ENCODE results near the gene FREM1.

FREM1 gene

DNA sequence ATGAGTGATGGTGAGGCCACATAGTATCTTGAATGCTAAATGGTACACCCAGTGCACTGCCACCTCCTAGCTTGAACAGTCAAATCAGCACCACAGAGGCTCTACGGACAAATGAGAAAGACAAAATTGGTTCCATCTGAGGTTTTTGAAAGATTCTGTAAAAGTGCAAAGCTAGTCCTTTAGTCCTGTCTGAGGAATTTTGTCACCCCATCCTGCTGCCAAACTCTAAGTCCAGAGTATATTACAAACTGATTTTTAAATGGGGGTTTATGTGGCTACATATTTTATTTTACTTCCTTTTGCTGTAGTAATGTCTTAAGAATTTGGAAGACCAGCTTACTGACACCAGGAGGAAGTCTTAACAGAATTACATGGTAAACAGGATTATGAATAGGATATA is 7.7 kb downstream of the FREM1 start:
- H3K9me3 Mint-ChIP-seq: no peaks in the 10 kb centered on the region
- H3K4me3 Mint-ChIP-seq: no peak overlapping the region
- no peaks in the 10 kb centered on the region for H3K36me3 Mint-ChIP-seq
- no peaks in the 10 kb centered on the region for H3K4me1 Mint-ChIP-seq
- no peak overlapping the region for H3K27ac Mint-ChIP-seq
- H3K27me3 Mint-ChIP-seq: peaks cover 2% of the 10 kb centered on the region

DNA sequence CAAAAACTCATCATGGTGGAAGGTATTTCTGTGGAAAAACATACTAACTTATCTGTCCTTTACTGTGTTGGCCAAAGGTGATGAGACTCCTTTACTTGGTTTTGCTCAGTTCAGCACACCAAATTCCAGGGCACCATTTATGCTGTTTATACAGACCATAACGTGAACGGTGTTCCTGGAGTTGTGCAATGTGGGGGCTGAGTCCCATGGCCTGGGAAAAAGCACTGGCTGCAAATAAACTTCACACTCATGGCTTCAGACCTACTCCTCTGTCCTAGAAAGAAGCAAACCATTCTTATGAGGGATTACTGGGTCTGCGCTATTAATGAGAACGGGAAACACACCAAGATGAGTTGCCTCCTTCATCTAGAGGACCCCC is 10.4 kb downstream of the FREM1 start:
- no peaks in the 10 kb centered on the region for H3K4me1 Mint-ChIP-seq
- peaks cover 2% of the 10 kb centered on the region for H3K27me3 Mint-ChIP-seq
- H3K9me3 Mint-ChIP-seq: no peaks in the 10 kb centered on the region
- H3K36me3 Mint-ChIP-seq: no peaks in the 10 kb centered on the region
- H3K4me3 Mint-ChIP-seq: no peak overlapping the region
- H3K27ac Mint-ChIP-seq: no peak overlapping the region

DNA sequence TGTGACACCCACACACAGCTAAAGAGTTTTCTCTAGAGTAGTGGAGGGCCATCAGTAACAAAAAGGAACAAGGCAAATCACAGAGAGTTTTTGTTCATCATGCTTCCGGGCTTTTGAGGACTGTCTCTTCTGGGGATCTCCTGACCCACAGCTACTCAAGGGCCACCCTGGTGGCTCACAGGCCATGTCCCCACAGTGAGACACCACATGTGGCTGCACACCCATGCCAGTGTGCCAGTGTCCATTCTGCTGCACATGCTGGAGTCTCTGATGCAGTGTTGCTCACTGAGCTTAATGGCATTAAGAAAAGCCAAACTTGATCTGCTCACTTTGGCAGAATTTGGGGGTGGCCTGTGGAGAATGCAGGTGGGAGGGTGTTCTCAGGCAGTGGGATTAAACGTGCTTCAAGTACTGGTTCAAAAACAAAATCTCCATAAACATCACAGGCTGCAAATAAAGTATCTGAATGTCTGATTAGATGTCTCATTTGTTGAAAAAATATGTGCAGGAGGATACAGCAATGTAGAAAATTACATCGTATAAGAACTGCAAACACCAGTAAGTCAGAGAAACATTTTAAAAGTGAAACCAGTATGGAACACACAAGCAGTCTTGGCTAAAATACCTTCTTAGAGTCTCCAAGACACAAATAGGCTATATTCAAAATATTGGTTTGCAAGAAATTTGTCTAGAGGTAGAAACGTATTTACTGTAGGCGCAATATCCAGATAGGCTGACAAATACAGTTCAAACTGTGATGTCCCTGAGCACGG is 11.0 kb downstream of the FREM1 start:
- Mint-ChIP-seq H3K9me3 (no peaks in the 10 kb centered on the region), H3K27ac (no peak overlapping the region), H3K4me3 (no peak overlapping the region), H3K4me1 (no peaks in the 10 kb centered on the region), H3K36me3 (no peaks in the 10 kb centered on the region), H3K27me3 (peaks cover 2% of the 10 kb centered on the region)

DNA sequence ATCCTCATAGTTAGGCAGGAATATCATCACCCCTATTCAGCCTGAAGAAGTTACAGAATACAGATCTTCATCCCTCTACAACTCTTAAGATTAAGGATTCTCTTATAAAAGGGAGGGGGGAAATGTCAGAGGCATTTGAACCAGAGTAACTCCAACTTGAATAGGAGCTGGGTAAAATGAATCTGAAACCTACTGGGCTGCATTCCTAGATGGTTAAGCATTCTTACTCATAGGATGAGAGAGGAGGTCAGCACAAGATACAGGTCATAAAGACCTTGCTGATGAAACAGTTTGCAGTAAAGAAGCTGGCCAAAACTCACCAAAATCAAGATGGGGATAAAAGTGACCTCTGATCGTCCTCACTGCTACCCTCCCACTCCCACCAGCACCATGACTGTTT is 14.4 kb downstream of the FREM1 start:
- H3K4me1 Mint-ChIP-seq: no peaks in the 10 kb centered on the region
- H3K27me3 Mint-ChIP-seq: peaks cover 2% of the 10 kb centered on the region
- no peak overlapping the region for H3K4me3 Mint-ChIP-seq
- no peak overlapping the region for H3K27ac Mint-ChIP-seq
- H3K9me3 Mint-ChIP-seq: no peaks in the 10 kb centered on the region
- H3K36me3 Mint-ChIP-seq: no peaks in the 10 kb centered on the region

DNA sequence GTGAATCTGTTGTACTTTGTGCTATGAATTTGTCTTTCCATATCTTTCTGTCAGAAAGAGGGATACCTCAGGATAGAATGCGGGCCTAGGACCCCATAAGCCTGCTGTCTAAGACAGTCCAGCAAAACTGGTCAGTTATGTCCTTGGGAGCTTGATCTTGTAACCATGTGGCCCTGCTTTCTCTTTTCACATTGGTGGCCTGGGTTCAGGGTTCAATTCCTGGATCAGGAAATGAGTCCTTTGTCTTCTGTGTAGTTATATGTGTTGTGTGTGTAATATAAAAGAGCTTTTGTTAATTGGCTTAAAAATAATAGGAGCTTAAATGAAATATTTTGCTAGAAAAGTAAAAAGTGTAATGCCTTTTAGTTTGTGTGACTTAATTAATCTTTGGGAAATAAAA is 16.9 kb downstream of the FREM1 start:
- Mint-ChIP-seq H3K4me1 (no peaks in the 10 kb centered on the region), H3K27me3 (no peaks in the 10 kb centered on the region), H3K9me3 (no peaks in the 10 kb centered on the region), H3K4me3 (no peak overlapping the region), H3K27ac (no peak overlapping the region), H3K36me3 (no peaks in the 10 kb centered on the region)

DNA sequence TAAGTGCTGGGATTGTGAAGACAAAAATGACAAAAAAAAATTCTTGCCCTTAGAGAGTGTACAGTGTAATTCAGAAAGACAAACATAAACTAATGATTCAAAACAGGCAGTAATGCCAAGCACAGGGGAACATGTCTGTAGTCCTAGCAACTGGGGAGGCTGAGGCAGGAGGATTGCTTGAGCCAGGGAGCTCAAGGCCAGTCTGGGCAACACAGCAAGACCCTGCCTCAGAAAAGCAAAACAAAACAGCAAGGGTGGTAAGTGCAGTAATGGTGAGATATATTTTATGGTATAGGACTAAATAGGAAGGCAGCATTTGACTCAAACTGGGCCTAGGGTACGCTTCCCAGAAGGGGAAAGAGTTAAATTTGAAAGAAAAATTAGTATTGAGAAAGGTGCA is 18.9 kb downstream of the FREM1 start:
- Mint-ChIP-seq H3K4me1 (no peaks in the 10 kb centered on the region), H3K4me3 (no peak overlapping the region), H3K9me3 (no peaks in the 10 kb centered on the region), H3K36me3 (no peaks in the 10 kb centered on the region), H3K27ac (no peak overlapping the region), H3K27me3 (no peaks in the 10 kb centered on the region)

DNA sequence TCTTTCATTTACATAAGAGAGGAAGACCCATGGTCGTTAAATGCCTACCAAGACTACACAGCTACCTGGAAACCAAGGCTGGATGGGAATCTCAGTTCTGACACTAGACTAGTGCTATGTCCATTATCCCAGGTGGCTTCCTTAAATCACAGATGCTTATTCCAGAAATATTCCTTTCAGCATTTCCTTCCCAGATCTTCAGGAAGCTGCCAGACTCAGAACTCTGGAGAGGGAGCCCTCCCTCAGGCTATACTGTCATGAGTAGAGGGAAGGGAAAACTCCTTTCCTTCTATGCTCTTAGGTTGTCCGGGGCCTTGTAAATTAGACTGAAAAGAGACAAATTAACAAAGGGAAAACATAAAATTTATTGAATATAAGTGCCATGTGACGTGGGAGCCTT is 20.8 kb downstream of the FREM1 start:
- H3K27ac Mint-ChIP-seq: no peak overlapping the region

DNA sequence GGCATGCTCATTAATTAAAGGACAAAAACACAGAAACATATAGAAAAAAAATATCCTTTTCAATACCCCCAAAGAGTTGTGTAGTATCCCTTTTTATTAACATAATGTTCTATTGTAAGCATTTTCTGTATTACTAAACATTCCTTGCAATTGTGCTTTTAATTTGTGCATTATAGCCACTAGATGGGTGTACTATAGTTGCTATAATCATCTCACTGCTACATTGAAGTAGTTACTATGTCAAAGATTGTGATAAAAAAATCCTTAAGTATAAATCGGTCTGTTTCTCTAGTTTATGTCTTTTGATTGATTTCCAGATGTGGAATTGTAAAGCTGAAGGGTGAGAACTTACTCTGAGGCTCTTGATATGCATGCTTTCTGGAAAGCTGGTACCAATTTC is 21.4 kb downstream of the FREM1 start:
- H3K27ac Mint-ChIP-seq: no peak overlapping the region
- H3K4me3 Mint-ChIP-seq: no peak overlapping the region
- no peaks in the 10 kb centered on the region for H3K36me3 Mint-ChIP-seq
- H3K9me3 Mint-ChIP-seq: no peaks in the 10 kb centered on the region
- no peaks in the 10 kb centered on the region for H3K4me1 Mint-ChIP-seq
- no peaks in the 10 kb centered on the region for H3K27me3 Mint-ChIP-seq

More for the DNA sequence above, 20.8 kb downstream of the FREM1 start:
- H3K9me3 Mint-ChIP-seq: no peaks in the 10 kb centered on the region
- no peak overlapping the region for H3K4me3 Mint-ChIP-seq
- no peaks in the 10 kb centered on the region for H3K36me3 Mint-ChIP-seq
- no peaks in the 10 kb centered on the region for H3K27me3 Mint-ChIP-seq
- no peaks in the 10 kb centered on the region for H3K4me1 Mint-ChIP-seq

DNA sequence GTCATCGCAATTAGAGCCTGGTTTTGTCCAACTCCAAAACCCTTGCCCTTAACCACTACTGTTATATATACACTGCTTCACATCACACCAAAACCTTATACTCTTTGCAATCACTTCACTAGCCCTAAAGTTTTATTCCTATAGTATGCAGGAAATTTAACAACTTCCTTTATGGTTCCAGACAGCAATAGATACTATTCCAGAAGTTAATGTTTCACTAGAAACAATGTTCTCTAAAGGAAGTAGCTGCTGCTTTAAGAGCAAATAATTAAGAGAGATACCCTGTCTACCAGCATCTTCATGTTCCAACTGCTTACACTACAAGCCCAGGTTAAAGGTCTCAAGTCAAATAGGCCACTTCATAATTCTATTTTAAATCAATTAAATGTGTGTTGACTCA is 22.0 kb downstream of the FREM1 start:
- no peaks in the 10 kb centered on the region for H3K4me1 Mint-ChIP-seq
- no peak overlapping the region for H3K4me3 Mint-ChIP-seq
- no peak overlapping the region for H3K27ac Mint-ChIP-seq
- H3K36me3 Mint-ChIP-seq: no peaks in the 10 kb centered on the region
- H3K27me3 Mint-ChIP-seq: no peaks in the 10 kb centered on the region
- no peaks in the 10 kb centered on the region for H3K9me3 Mint-ChIP-seq

DNA sequence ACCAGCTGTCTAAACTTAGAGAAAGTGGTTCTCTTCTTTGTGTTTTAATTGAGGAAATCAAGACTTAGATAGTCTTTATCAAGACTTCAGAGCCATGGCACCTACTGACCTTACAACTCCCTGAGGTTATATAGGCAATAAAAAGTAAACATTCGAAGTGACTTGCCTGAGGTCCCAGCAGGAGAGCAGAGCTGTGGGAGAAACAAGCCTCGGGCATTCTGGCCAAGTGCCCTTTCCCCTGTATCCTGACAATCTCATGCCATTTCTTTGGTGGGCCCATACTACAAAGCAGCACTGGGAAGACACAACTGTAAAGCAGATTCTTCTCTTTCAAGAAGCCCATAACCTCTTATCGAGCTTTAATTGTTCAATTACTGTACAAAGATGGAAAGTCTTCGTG is 23.1 kb downstream of the FREM1 start:
- H3K4me3 Mint-ChIP-seq: no peak overlapping the region
- no peaks in the 10 kb centered on the region for H3K4me1 Mint-ChIP-seq
- no peaks in the 10 kb centered on the region for H3K27me3 Mint-ChIP-seq
- H3K9me3 Mint-ChIP-seq: no peaks in the 10 kb centered on the region
- H3K36me3 Mint-ChIP-seq: no peaks in the 10 kb centered on the region
- H3K27ac Mint-ChIP-seq: no peak overlapping the region

DNA sequence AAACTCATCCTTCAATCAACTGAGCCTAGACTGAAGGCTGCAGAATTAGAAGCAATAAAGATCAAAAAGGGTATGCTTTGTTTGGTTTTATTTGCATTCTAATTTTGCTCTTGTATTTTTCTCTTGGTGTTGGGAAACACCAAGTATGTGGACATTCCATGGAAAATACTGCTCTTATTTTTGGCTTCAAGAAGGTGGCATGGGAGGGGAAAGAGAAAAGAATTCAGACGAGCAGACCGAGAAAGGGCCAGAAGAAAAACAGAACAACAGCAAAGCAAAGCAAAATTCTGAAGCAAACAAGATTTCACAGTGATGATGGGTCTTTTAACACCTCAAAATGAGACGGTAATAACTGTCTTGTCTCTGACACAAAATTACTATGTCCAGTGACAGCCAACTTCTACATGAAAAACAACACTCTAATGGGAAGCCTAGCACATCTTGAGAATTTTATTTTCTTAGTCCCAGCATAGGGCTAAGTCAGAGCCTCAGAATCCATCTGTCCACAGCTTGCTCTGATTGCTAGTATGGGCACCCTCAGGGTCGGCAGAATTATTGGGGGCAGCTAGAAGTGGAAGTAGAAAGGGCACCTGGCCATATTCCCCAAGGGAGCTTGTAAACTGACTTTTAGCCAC is 26.8 kb downstream of the FREM1 start:
- H3K9me3 Mint-ChIP-seq: no peaks in the 10 kb centered on the region
- no peaks in the 10 kb centered on the region for H3K27me3 Mint-ChIP-seq
- H3K4me1 Mint-ChIP-seq: no peaks in the 10 kb centered on the region
- H3K4me3 Mint-ChIP-seq: no peak overlapping the region
- H3K36me3 Mint-ChIP-seq: no peaks in the 10 kb centered on the region
- H3K27ac Mint-ChIP-seq: no peak overlapping the region

DNA sequence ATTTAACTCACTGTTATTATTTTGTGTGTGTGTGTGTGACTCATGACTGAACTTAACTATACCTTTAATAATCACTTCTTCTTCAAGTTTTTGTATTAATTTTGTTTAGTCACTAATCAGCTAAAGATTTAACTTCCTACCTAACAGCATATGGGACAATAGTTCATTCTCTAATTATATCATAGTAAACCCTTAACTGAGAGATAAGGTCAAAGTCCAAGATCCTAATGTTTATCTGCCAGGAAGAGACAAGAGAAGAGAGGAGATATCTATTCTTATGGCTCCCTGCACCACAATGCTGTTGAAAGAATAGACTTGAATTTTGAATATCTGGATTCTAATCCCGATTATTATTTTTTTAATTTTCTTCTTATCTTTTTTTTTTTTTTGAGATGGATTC is 28.1 kb downstream of the FREM1 start:
- Mint-ChIP-seq H3K9me3 (peaks cover 4% of the 10 kb centered on the region), H3K4me1 (no peaks in the 10 kb centered on the region)

DNA sequence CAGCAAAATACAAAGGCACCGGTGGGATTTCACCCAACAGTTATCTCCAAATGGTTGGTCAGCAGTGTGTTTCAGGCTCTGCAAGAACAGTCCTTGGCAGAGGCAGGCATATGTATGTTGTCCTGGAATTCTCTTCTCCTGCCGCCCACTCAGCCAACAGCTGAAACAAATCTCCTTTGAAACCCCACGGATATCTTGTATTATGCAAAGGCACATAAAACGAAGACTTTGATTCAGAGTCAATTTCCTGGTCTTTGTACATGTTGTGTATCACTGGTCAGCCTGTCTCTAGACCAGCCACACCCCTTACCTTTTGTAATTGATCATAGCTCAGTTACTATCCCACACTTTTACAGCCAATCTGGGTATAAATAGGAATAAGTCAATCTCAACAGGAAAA is 29.2 kb downstream of the FREM1 start:
- Mint-ChIP-seq H3K36me3 (no peaks in the 10 kb centered on the region), H3K4me1 (no peaks in the 10 kb centered on the region), H3K4me3 (no peak overlapping the region), H3K27ac (no peak overlapping the region), H3K27me3 (peaks cover 11% of the 10 kb centered on the region), H3K9me3 (peaks cover 4% of the 10 kb centered on the region)

More for the DNA sequence above, 28.1 kb downstream of the FREM1 start:
- Mint-ChIP-seq H3K27ac (no peak overlapping the region), H3K4me3 (no peak overlapping the region), H3K36me3 (no peaks in the 10 kb centered on the region), H3K27me3 (peaks cover 9% of the 10 kb centered on the region)

DNA sequence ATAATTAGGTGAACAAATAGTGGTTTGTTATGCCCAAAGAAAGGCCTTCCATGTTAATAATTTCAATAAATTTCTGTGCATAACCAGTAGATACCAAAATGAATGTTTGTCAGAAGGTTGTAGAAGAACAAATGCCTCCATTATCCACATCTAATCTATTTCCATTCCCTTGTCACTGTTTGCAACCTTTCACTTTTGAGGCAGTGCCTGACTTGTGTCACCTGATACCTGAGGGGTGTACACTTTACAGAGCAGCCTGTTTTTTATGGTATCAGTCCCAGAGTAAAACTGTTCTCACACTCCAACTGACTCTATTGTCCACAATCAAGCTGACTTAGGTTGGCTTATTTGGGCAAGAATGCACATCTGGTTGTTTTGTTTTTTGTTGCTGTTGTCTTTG is 40.1 kb downstream of the FREM1 start:
- Mint-ChIP-seq H3K27ac (no peak overlapping the region), H3K4me1 (no peaks in the 10 kb centered on the region), H3K27me3 (no peaks in the 10 kb centered on the region), H3K4me3 (no peak overlapping the region), H3K36me3 (no peaks in the 10 kb centered on the region), H3K9me3 (no peaks in the 10 kb centered on the region)

DNA sequence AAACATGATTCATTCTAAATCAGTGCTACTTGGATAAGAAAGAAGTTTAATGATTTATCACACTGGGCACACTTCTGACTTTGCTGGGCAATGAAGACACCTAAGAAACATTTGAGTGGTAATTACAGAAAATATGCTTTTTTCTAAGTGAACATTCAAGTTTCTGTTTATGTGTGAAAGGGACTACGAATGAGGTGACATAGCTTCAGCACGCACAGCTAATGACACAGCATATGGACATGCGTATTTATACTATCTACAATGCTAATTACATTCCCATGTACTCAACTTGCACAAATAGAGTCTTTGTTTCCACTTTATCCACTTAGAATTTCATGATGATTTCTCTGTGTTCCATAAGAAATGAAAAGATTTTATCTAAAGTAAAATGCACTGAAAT is 40.6 kb downstream of the FREM1 start:
- H3K4me3 Mint-ChIP-seq: no peak overlapping the region
- no peaks in the 10 kb centered on the region for H3K9me3 Mint-ChIP-seq

DNA sequence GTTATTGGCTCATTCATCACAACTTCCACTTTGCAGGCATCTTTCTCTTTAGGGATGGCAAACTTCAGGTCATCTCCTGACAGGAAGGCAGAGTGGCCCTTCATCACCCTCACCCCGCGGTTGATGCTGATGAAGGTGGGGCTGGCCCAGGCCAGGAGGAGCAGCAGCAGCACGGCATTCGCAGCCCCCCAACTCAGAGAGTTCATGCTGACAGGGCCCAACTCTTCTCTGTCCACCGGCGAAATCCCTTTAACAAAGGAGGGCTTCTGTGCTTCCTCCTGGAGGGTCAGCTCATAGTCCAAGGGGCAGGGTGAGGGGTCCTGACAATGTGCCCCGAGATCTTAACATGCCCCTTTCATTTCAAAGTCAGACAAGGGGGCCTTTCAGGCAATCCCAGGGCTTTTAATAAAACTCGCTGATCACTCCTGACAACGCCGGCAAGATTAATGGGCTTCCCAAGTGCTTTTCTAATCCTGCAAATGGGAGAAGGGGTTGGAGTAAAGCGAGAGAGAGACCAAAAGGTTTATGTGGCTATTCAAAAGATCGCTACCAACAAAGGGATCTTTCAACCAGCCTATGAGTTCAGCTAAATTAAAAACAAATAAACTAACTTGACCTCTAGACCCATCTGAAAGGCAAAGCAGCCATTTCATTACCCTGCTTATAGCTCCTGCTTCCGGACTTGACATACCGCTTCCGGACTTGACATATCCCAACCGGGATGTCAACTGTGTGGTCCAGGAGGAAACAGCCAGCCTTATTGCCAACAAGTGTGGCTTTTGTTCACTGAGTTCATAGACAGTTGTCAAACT is 41.2 kb downstream of the FREM1 start:
- Mint-ChIP-seq H3K9me3 (no peaks in the 10 kb centered on the region), H3K27me3 (no peaks in the 10 kb centered on the region), H3K36me3 (no peaks in the 10 kb centered on the region), H3K27ac (no peak overlapping the region), H3K4me1 (no peaks in the 10 kb centered on the region), H3K4me3 (no peak overlapping the region)

More for the DNA sequence above, 40.6 kb downstream of the FREM1 start:
- Mint-ChIP-seq H3K27me3 (no peaks in the 10 kb centered on the region), H3K4me1 (no peaks in the 10 kb centered on the region), H3K27ac (no peak overlapping the region), H3K36me3 (no peaks in the 10 kb centered on the region)
